ENCODE measurements around the gene HPCAL1. TPM values are rescaled to one million over a fixed set of nuclear protein-coding genes. Genes with fewer than 3 reads are reported as not detected.

The HPCAL1 gene
- total and polyA plus RNA-seq, 11 donors = 18.9 to 63.2 (median 40.5) TPM

GRCh38 chr2:10331027-10331701 lies 28.5 kb downstream of the HPCAL1 start:
- Histone ChIP-seq H3K36me3 (peaks cover 0 to 9% (median 0%) of the 10 kb centered on the region in 9 donors), H3K27me3 (no peaks in the 10 kb centered on the region), H3K9me3 (peaks cover 0 to 12% (median 6%) of the 10 kb centered on the region in 12 donors), H3K4me3 (peak overlapping the region in 9 of 12 donors; percentile 11 to 50 (median 35)), H3K4me1 (peaks cover 6 to 72% (median 43%) of the 10 kb centered on the region in 12 donors), H3K27ac (peak overlapping the region in 11 of 12 donors; percentile 17 to 79 (median 57))
- peak; percentile 53 to 77 (median 74) for ATAC-seq
- intact Hi-C loops (cut with DNase I) = loop anchor here in 4 of 10 donors (2.0 to 10.0 kb wide), 5 partner anchors 26 to 76 kb away; no protein-coding TSS in a partner anchor
- 51 to 67% (median 57%) methylated on average over 33 of the region's 33 CpGs for WGBS, 4 donors
- TF ChIP-seq CTCF (IDR thresholded peaks at IDR 0.05) = peak in 1 of 12 donors; percentile 15
- no peak for TF ChIP-seq POLR2A (IDR thresholded peaks at IDR 0.05)
- DNase-seq = peak; percentile 56 to 84 (median 78)

- WGBS, 4 donors = 68 to 70% (median 69%) methylated on average over 11 of the region's 11 CpGs
- H3K36me3 ChIP-seq = peaks cover 0 to 9% (median 0%) of the 10 kb centered on the region in 9 donors
- DNase-seq = peak in 1 of 5 donors; percentile 27
- H3K27ac ChIP-seq = peak overlapping the region in 10 of 12 donors; percentile 29 to 79 (median 58)
- intact Hi-C loops (cut with DNase I) = loop anchor here in 5 of 10 donors (1.0 to 10.0 kb wide), 6 partner anchors 27 to 75 kb away; no protein-coding TSS in a partner anchor
- ATAC-seq = peak in 2 of 4 donors; percentile 43 to 58
- peaks cover 6 to 65% (median 37%) of the 10 kb centered on the region in 12 donors for H3K4me1 ChIP-seq
- peak overlapping the region in 4 of 12 donors; percentile 26 to 50 (median 38) for H3K4me3 ChIP-seq
- no peaks in the 10 kb centered on the region for H3K27me3 ChIP-seq
- peaks cover 0 to 12% (median 6%) of the 10 kb centered on the region in 12 donors for H3K9me3 ChIP-seq
- no peak for TF ChIP-seq POLR2A (IDR thresholded peaks at IDR 0.05)
- TF ChIP-seq CTCF (IDR thresholded peaks at IDR 0.05) = no peak
Measured at GRCh38 chr2:10331702-10332401, 29.1 kb downstream of the HPCAL1 start.

- TF ChIP-seq CTCF (IDR thresholded peaks at IDR 0.05) (no peak), POLR2A (IDR thresholded peaks at IDR 0.05) (no peak)
- H3K36me3 ChIP-seq = peaks cover 0 to 9% (median 0%) of the 10 kb centered on the region in 9 donors
- H3K27ac ChIP-seq = peak overlapping the region in 6 of 12 donors; percentile 37 to 79 (median 63)
- no peaks in the 10 kb centered on the region for H3K27me3 ChIP-seq
- peaks cover 0 to 12% (median 6%) of the 10 kb centered on the region in 12 donors for H3K9me3 ChIP-seq
- H3K4me3 ChIP-seq = no peak overlapping the region
- intact Hi-C loops (cut with DNase I) = loop anchor here in 5 of 10 donors (1.0 to 10.0 kb wide), 5 partner anchors 50 to 75 kb away; no protein-coding TSS in a partner anchor
- WGBS, 4 donors = 66 to 74% (median 67%) methylated on average over 15 of the region's 15 CpGs
- peaks cover 6 to 59% (median 30%) of the 10 kb centered on the region in 12 donors for H3K4me1 ChIP-seq
- no peak for ATAC-seq
- DNase-seq = no peak
Measured at GRCh38 chr2:10332402-10333246, 29.9 kb downstream of the HPCAL1 start.
